Heart left ventricle (tissue), 16 donors: Measurements from ENCODE around the gene C1QTNF12. TPM values are rescaled to one million over a fixed set of nuclear protein-coding genes. Genes with fewer than 3 reads are reported as not detected.

ENCODE experiments used
- ATAC-seq, 4 donors: fragments of 200-7000 bp; cut with Tn5 transposase; one replicate each; pipeline ENCODE4 v1.9.1; 2020 to 2022; ENCODE audit warnings: moderate library complexity in 4 of 4, mild to moderate bottlenecking in 3 of 4, moderate number of reproducible peaks in 1 of 4
- DNase-seq, 5 donors: peaks; one replicate each; pipeline ENCODE4 v3.0.0-alpha.2; 2020
- H3K27ac ChIP-seq, 12 donors: fragments of 200-600 bp; sonication (generic) in 4 of 12; one replicate each; pipeline versions ENCODE4 v1.5.0 to v1.8.0; 2016 to 2022; ENCODE audit warnings: mild to moderate bottlenecking in 2 of 12
- H3K27me3 ChIP-seq, 9 donors: fragments of 200-600 bp; sonication (generic) in 2 of 9; one replicate each; pipeline versions ENCODE4 v1.5.1 to v1.8.0; 2016 to 2022; ENCODE audit warnings: mild to moderate bottlenecking in 3 of 9
- H3K36me3 ChIP-seq, 9 donors: fragments of 200-600 bp; sonication (generic) in 2 of 9; one replicate each; pipeline versions ENCODE4 v1.5.0 to v1.8.0; 2018 to 2022; ENCODE audit warnings: mild to moderate bottlenecking in 2 of 9
- H3K4me1 ChIP-seq, 12 donors: fragments of 200-600 bp; sonication (generic) in 4 of 12; one replicate each; pipeline versions ENCODE4 v1.5.0 to v1.8.0; 2016 to 2022; ENCODE audit warnings: mild to moderate bottlenecking in 3 of 12
- H3K4me3 ChIP-seq, 12 donors: fragments of 200-600 bp; sonication (generic) in 4 of 12; one replicate each; pipeline versions ENCODE4 v1.5.0 to v1.8.0; 2017 to 2022; ENCODE audit warnings: mild to moderate bottlenecking in 9 of 12, moderate library complexity in 4 of 12
- H3K9me3 ChIP-seq, 12 donors: fragments of 200-600 bp; sonication (generic) in 4 of 12; one replicate each; pipeline versions ENCODE4 v1.5.0 to v1.8.0; 2016 to 2022; ENCODE audit warnings: mild to moderate bottlenecking in 1 of 12
- CTCF ChIP-seq, 12 donors: fragments of 200-600 bp; sonication (generic) in 4 of 12; IDR thresholded peaks; one replicate each; pipeline versions ENCODE4 v1.5.0 to v1.8.0; 2018 to 2022; ENCODE audit warnings: antibody characterized with exemption in 12 of 12, mild to moderate bottlenecking in 5 of 12
- POLR2A ChIP-seq, 2 donors: fragments of 450-650 bp; IDR thresholded peaks; one replicate each; pipeline ENCODE4 v1.6.1; 2017; ENCODE audit warnings: antibody characterized with exemption in 2 of 2, mild to moderate bottlenecking in 2 of 2, moderate library complexity in 2 of 2
- WGBS, 4 donors: extraction: QIAGEN DNeasy Blood & Tissue Kit in 2 of 4; methylation state at CpG; one replicate each; pipeline versions ENCODE4 v1.1.5 to v1.1.7; 2013 to 2018; 5-methylcytosine and 5-hydroxymethylcytosine counted together
- intact Hi-C, 10 donors: fragments of 100-400 bp; cut with DNase I; formaldehyde crosslinking; loops; one replicate each; pipeline versions ENCODE4 v1.11.1 to v1.14.2; 2022
- polyA plus RNA-seq, 2 donors: library from polyadenylated mRNA; stranded (reverse); fragments of 200-250 nt; gene quantifications; one replicate each; pipeline ENCODE4 v1.2.3, GENCODE V29; 2013
- total RNA-seq, 9 donors: library from RNA; depleted of rRNA in 2 of 9; stranded (reverse); fragments of >200 nt in 2 of 9; fragmentation: NEBNext Ultra II Directional in 3 of 9; extraction: Animal tissue kit (Norgen Biotek cat#: 25700) in 3 of 9; gene quantifications; one replicate each; pipeline versions ENCODE4 v1.1.0 to v1.2.4, GENCODE V29; 2016 to 2023
- donor health status: ischemic (EF 13 %, LVEDD 7.1; RV severe dilation, severe dysfunction).
- donor health status: healthy with polysubstance abuse.
- donor health status: DM: no; HTN: yes; CAD: no.
- donor health status: DM: no; HTN: no; CAD: no.
- donor health status: ischemic (EF 25% LVEDD 6.9; RV normal size, moderate dysfunction).
- donor health status: ischemic (EF 25% LVEDD 5.7; RV mildly dilated, moderate dysfunction).
- donor health status: healthy.
- donor health status: DM: yes; HTN: yes; CAD: no.
- donor health status: ischemic (EF 35%, LVEDD 5.7; RV mildly dilated, moderate dysfunction).
- donor health status: nonischemic (EF 11% LVEDD 7.7; RV severe dilation, severe dysfunction).
- donor health status: DM: yes; HTN: yes; CAD: no.
- donor health status: PGD.
- donor health status: ischemic (EF 29% LVEDD 5.4; RV normal size, mild dysfunction).
- donor health status: nonischemic (EF 23%, LVEDD 6.1; RV moderate dilation, normal function).

Gene C1QTNF12
- total and polyA plus RNA-seq, 11 donors = 0.72 to 3.5 (median 0.85) TPM; not detected in 2

- Histone ChIP-seq H3K9me3 (no peaks in the 10 kb centered on the region), H3K27ac (no peak overlapping the region), H3K36me3 (peaks cover 0 to 6% (median 0%) of the 10 kb centered on the region in 9 donors), H3K4me3 (no peak overlapping the region), H3K4me1 (peaks cover 0 to 19% (median 5%) of the 10 kb centered on the region in 12 donors), H3K27me3 (peaks cover 12 to 48% (median 20%) of the 10 kb centered on the region in 9 donors)
- ATAC-seq (no peak), DNase-seq (no peak)
- WGBS, 4 donors = 58 to 78% (median 62%) methylated on average over 1 to 15 of the region's 15 CpGs
- intact Hi-C loops = loop anchor here in 1 of 10 donors (10.0 kb wide), 1 partner anchor 114 kb away; no protein-coding TSS in a partner anchor
- TF ChIP-seq POLR2A (IDR thresholded peaks at IDR 0.05) (no peak), CTCF (IDR thresholded peaks at IDR 0.05) (no peak)
These were observed 7.3 kb downstream of the C1QTNF12 start for GRCh38 chr1:1239227-1239613.

- no peaks in the 10 kb centered on the region for H3K9me3 ChIP-seq
- H3K4me1 ChIP-seq = peaks cover 0 to 14% (median 5%) of the 10 kb centered on the region in 12 donors
- no peak overlapping the region for H3K4me3 ChIP-seq
- peaks cover 0 to 11% (median 0%) of the 10 kb centered on the region in 9 donors for H3K36me3 ChIP-seq
- H3K27me3 ChIP-seq = peaks cover 12 to 44% (median 17%) of the 10 kb centered on the region in 9 donors
- 64 to 93% (median 66%) methylated on average over 3 to 19 of the region's 19 CpGs for WGBS, 4 donors
- no peak for ATAC-seq
- DNase-seq = no peak
- intact Hi-C loops = loop anchor here in 1 of 10 donors (10.0 kb wide), 1 partner anchor 114 kb away; no protein-coding TSS in a partner anchor
- TF ChIP-seq CTCF (IDR thresholded peaks at IDR 0.05) (no peak), POLR2A (IDR thresholded peaks at IDR 0.05) (no peak)
- H3K27ac ChIP-seq = no peak overlapping the region
These were observed 7.8 kb downstream of the C1QTNF12 start for GRCh38 chr1:1238702-1239178.

GRCh38 chr1:1237874-1238701 lies 8.4 kb downstream of the C1QTNF12 start:
- peaks cover 12 to 44% (median 17%) of the 10 kb centered on the region in 9 donors for H3K27me3 ChIP-seq
- peaks cover 0 to 20% (median 8%) of the 10 kb centered on the region in 12 donors for H3K4me1 ChIP-seq
- WGBS, 4 donors = 46 to 58% (median 52%) methylated on average over 13 to 48 of the region's 48 CpGs
- intact Hi-C loops = loop anchor here in 1 of 10 donors (10.0 kb wide), 1 partner anchor 113 kb away; no protein-coding TSS in a partner anchor
- ATAC-seq (no peak), DNase-seq (no peak)
- H3K36me3 ChIP-seq = peaks cover 0 to 12% (median 0%) of the 10 kb centered on the region in 9 donors
- H3K27ac ChIP-seq = no peak overlapping the region
- H3K4me3 ChIP-seq = peak overlapping the region in 1 of 12 donors; percentile 4
- H3K9me3 ChIP-seq = no peaks in the 10 kb centered on the region
- TF ChIP-seq CTCF (IDR thresholded peaks at IDR 0.05) (no peak), POLR2A (IDR thresholded peaks at IDR 0.05) (no peak)
